OCI-LY1 (cell line): ENCODE results near the gene PARD3.

Experiments used
- EZH2 ChIP-seq: fragments of 200-600 bp; sonication (generic), shearing (Covaris generic); IDR thresholded peaks from 2 replicates; pipeline ENCODE4 v1.8.0; 2017; ENCODE audit warnings: borderline replicate concordance, mixed run types, mild to moderate bottlenecking, antibody characterized with exemption, low read length, moderate library complexity, mixed read lengths
- TF ChIP-seq, protein P1 (sequence below): fragments of 200-600 bp; sonication (generic), shearing (Covaris generic); IDR thresholded peaks from 2 replicates; pipeline ENCODE4 v1.5.1; 2017; ENCODE audit warnings: mild to moderate bottlenecking, antibody characterized with exemption, low read length, moderate library complexity, mixed read lengths

DNA sequence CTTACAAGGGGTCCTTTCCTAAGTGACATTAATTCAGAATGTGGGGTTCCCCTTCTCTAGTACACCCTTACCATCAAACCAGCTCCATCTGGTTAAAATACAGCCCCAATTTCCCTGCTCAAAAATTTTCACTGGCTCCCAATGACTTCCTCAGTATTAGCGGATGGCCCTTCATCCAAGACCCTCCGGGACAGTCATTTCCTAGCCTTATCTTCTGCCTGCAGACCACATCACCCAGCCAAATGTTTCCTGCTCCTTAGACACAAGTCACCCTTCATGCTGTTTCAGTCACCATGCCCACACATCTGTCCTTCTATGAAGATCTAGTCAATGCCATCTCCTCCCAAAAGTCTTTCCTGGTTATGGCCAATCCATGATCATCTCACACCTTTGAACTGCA, 45.2 kb downstream of the PARD3 start:
- TF ChIP-seq EZH2 = no peak
- TF ChIP-seq, protein P1, sequence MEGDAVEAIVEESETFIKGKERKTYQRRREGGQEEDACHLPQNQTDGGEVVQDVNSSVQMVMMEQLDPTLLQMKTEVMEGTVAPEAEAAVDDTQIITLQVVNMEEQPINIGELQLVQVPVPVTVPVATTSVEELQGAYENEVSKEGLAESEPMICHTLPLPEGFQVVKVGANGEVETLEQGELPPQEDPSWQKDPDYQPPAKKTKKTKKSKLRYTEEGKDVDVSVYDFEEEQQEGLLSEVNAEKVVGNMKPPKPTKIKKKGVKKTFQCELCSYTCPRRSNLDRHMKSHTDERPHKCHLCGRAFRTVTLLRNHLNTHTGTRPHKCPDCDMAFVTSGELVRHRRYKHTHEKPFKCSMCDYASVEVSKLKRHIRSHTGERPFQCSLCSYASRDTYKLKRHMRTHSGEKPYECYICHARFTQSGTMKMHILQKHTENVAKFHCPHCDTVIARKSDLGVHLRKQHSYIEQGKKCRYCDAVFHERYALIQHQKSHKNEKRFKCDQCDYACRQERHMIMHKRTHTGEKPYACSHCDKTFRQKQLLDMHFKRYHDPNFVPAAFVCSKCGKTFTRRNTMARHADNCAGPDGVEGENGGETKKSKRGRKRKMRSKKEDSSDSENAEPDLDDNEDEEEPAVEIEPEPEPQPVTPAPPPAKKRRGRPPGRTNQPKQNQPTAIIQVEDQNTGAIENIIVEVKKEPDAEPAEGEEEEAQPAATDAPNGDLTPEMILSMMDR = no peak
